Progenitor cell of endocrine pancreas (in vitro differentiated cells): Measurements from ENCODE around the gene LAMC3. TPM values are rescaled to one million over a fixed set of nuclear protein-coding genes. Genes with fewer than 3 reads are reported as not detected.
A peak's percentile ranks its signal among the peaks of the same experiment; 100 is the strongest.

Source experiments
- DNase-seq: peaks from one replicate; pipeline ENCODE4 v3.0.0; 2021; ENCODE audit warnings: low spot score; ENCODE audit not compliant: unreplicated experiment
- H3K27ac Mint-ChIP-seq: 2 replicates; pipeline ENCODE4 v1.8.0; 2021; ENCODE audit warnings: mild to moderate bottlenecking, moderate library complexity, mixed read lengths
- H3K27me3 Mint-ChIP-seq: 2 replicates; pipeline ENCODE4 v1.8.0; 2021; ENCODE audit warnings: mixed read lengths
- H3K36me3 Mint-ChIP-seq: 2 replicates; pipeline ENCODE4 v1.8.0; 2022; ENCODE audit warnings: mixed read lengths; ENCODE audit not compliant: insufficient read depth
- H3K4me1 Mint-ChIP-seq: 2 replicates; pipeline ENCODE4 v1.8.0; 2021; ENCODE audit warnings: low read depth, mixed read lengths
- H3K4me3 Mint-ChIP-seq: 2 replicates; pipeline ENCODE4 v1.8.0; 2021; ENCODE audit warnings: low read depth, mild to moderate bottlenecking, moderate library complexity, mixed read lengths
- H3K9me3 Mint-ChIP-seq: 2 replicates; pipeline ENCODE4 v1.8.0; 2021; ENCODE audit warnings: low read depth, mixed read lengths
- total RNA-seq: library from RNA; stranded (reverse); gene quantifications from 2 replicates; pipeline ENCODE4 v1.2.1, GENCODE V29; 2021
- TF ChIP-seq, protein P1 (sequence below): fragments of 200-600 bp; sonication (generic); IDR thresholded peaks from one replicate; pipeline ENCODE4 v1.5.0; 2021; ENCODE audit warnings: antibody characterized with exemption, mild to moderate bottlenecking; ENCODE audit not compliant: unreplicated experiment

LAMC3 gene
- total RNA-seq, 1 donor from 2014 or later, result 0.12 TPM

GRCh38 chr9:131018621-131019020 lies 9.6 kb downstream of the LAMC3 start:
- Mint-ChIP-seq H3K4me3 (no peak overlapping the region), H3K27me3 (peaks cover 48% of the 10 kb centered on the region), H3K9me3 (no peaks in the 10 kb centered on the region), H3K27ac (no peak overlapping the region), H3K4me1 (no peaks in the 10 kb centered on the region), H3K36me3 (no peaks in the 10 kb centered on the region)
- no peak for DNase-seq
- TF ChIP-seq, protein P1, sequence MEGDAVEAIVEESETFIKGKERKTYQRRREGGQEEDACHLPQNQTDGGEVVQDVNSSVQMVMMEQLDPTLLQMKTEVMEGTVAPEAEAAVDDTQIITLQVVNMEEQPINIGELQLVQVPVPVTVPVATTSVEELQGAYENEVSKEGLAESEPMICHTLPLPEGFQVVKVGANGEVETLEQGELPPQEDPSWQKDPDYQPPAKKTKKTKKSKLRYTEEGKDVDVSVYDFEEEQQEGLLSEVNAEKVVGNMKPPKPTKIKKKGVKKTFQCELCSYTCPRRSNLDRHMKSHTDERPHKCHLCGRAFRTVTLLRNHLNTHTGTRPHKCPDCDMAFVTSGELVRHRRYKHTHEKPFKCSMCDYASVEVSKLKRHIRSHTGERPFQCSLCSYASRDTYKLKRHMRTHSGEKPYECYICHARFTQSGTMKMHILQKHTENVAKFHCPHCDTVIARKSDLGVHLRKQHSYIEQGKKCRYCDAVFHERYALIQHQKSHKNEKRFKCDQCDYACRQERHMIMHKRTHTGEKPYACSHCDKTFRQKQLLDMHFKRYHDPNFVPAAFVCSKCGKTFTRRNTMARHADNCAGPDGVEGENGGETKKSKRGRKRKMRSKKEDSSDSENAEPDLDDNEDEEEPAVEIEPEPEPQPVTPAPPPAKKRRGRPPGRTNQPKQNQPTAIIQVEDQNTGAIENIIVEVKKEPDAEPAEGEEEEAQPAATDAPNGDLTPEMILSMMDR, result peak; percentile 31

DNA sequence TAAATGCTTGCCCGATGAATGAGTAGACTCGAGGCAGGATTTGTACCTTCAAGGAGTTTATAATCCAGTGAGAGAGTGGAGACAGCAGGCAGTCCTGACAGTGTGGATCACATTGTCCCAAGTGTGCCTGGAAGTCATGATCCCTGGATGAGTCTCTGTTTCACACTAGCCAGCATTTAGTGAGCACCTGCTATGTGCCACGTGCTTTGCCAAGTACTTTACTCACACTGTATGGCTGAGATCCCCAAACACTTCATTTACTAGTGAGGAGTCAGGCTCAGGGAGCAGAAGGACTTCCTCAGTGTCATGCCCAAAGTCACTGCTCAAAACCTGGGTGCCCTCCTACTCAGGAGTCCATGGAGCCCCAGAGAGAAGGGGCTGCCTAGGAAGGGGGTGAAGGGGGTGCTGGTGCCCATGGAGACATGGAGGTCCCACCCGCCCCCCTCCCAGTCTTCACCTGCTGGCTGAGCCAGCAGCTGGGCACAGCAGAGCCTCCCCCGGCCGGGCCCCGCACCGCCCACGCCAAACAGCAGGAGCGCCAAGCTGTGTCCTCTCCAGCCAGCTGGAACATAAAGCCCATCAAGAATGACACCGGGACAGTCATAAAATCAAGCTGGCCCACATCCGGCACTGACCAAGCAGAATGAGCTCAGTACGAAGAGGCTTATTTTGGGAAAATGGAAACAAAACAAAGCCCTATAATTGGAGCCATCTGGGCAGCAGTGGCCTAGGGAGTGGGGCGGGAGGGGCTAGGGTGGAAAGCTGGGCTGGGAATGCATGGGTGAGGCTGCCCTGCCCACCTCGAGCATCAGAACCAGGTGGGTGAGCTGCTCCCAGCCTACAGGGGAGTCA lies 10.6 kb downstream of the LAMC3 start:
- Mint-ChIP-seq H3K36me3 (no peaks in the 10 kb centered on the region), H3K27me3 (peaks cover 42% of the 10 kb centered on the region), H3K4me1 (no peaks in the 10 kb centered on the region), H3K9me3 (no peaks in the 10 kb centered on the region), H3K27ac (no peak overlapping the region), H3K4me3 (no peak overlapping the region)
- TF ChIP-seq, protein P1, result no peak
- no peak for DNase-seq

DNA sequence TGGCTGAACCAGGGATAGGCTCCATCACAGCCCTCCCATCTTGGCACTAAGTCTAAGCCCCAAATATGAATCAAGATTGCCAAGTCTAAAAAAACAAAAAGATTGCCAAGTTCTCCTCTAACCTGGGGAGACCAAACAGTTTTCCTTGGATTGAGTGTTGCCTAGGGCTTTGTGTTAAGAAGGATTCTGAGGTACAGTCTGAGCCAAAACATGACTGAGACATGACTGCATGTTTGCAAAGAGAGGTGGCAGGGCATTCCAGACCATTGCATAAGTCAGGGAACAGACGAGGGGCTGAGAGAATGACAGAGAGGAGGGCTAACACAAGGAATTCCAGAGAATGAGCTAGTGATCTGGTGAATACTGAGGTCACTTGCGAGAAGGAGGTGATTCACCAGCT lies 11.4 kb downstream of the LAMC3 start:
- no peak for DNase-seq
- Mint-ChIP-seq H3K36me3 (no peaks in the 10 kb centered on the region), H3K27ac (no peak overlapping the region), H3K9me3 (no peaks in the 10 kb centered on the region), H3K27me3 (peaks cover 43% of the 10 kb centered on the region), H3K4me3 (no peak overlapping the region), H3K4me1 (no peaks in the 10 kb centered on the region)
- TF ChIP-seq, protein P1, result no peak

GRCh38 chr9:131020862-131021261 lies 11.9 kb downstream of the LAMC3 start:
- Mint-ChIP-seq H3K4me1 (no peaks in the 10 kb centered on the region), H3K4me3 (no peak overlapping the region), H3K27ac (no peak overlapping the region), H3K27me3 (peaks cover 44% of the 10 kb centered on the region), H3K9me3 (no peaks in the 10 kb centered on the region), H3K36me3 (no peaks in the 10 kb centered on the region)
- TF ChIP-seq, protein P1, result no peak
- no peak for DNase-seq

GRCh38 chr9:131021785-131022184 lies 12.8 kb downstream of the LAMC3 start:
- Mint-ChIP-seq H3K27me3 (peaks cover 35% of the 10 kb centered on the region), H3K4me1 (no peaks in the 10 kb centered on the region), H3K4me3 (no peak overlapping the region), H3K9me3 (no peaks in the 10 kb centered on the region), H3K36me3 (no peaks in the 10 kb centered on the region), H3K27ac (peak overlapping the region; percentile 7)
- TF ChIP-seq, protein P1, result no peak
- DNase-seq, result no peak
